Measurements from ENCODE around the gene CAPZA2.
A peak's percentile ranks its signal among the peaks of the same experiment; 100 is the strongest.

The CAPZA2 gene

GRCh38 chr7:116942504-116942903 lies 80.1 kb downstream of the CAPZA2 start:
- no peak for TF ChIP-seq CTCF (IDR thresholded peaks at IDR 0.05; ENCODE audit: low read depth, low read length)
- H3K4me3 ChIP-seq (ENCODE audit: low read depth, low read length), result no peak overlapping the region

GRCh38 chr7:116948934-116949333 lies 86.5 kb downstream of the CAPZA2 start:
- no peak for TF ChIP-seq CTCF (IDR thresholded peaks at IDR 0.05; ENCODE audit: low read depth, low read length)
- no peak overlapping the region for H3K4me3 ChIP-seq (ENCODE audit: low read depth, low read length)

- TF ChIP-seq CTCF (IDR thresholded peaks at IDR 0.05; ENCODE audit: low read depth, low read length), result no peak
- H3K4me3 ChIP-seq (ENCODE audit: low read depth, low read length), result no peak overlapping the region
Measured at GRCh38 chr7:116949941-116950801, 87.8 kb downstream of the CAPZA2 start.

DNA sequence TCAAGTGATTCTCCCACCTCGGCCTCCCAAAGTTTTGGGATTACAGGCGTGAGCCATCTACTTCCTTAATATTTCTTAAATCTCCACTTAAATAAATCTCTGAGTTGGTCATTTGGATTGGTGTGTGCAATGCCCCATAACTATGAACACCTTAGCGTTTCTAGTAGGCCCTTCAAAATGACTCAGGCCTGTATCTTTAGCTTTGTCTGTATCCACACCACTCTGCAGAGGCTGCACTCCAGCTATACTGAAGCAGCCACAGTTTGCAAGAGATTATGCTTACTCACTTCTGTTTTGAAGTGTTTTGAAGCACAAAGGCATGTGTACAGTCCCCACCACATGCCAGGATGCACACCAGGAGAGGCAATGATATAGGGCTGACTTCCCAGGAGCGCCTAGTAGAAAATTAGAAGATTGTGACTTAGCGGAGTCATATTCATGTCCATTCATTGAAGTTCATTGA lies 88.5 kb downstream of the CAPZA2 start:
- no peak overlapping the region for H3K4me3 ChIP-seq (ENCODE audit: low read depth, low read length)
- TF ChIP-seq CTCF (IDR thresholded peaks at IDR 0.05; ENCODE audit: low read depth, low read length), result no peak

DNA sequence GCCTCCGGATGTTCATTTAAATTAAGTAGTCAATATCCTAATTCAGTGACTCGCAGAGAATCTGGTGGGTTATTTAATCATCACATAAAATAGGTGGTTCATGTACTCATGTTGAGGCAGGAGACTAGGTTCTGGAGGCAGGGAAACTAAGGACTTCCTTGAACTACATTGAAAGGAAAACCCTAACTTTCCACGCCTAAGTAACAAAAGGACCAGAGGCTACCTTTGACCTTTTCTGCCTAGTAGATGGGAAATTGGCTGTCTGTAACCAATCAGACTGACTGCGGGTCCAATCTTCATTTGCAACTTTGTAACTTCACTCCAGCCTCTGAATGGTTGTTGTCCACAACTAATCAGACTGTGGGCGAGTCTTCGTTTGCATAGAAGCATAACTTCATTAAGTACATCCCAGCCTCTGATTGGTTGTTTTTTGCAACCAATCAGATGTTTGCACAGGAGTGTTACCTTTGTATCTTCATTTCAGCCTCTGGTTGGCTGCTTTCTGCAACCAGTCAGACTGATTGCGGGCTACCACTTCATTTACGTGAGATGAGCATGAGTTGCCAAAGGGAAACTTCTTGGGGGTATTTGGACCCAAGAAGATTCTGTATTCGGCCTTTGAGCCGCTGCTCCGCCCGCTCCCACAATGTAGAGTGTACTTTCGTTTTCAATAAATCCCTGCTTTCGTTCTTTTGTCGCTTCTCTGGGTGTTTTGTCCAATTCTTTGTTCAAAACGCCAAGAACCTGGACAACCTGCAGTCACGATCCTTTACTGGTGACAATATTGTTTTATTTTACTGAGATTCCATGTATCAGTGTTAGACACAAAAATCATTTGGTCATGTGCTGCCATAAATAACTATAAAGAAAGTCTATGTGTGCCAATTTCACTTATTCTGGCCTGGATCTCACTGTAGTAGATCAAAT lies 89.2 kb downstream of the CAPZA2 start:
- no peak overlapping the region for H3K4me3 ChIP-seq (ENCODE audit: low read depth, low read length)

DNA sequence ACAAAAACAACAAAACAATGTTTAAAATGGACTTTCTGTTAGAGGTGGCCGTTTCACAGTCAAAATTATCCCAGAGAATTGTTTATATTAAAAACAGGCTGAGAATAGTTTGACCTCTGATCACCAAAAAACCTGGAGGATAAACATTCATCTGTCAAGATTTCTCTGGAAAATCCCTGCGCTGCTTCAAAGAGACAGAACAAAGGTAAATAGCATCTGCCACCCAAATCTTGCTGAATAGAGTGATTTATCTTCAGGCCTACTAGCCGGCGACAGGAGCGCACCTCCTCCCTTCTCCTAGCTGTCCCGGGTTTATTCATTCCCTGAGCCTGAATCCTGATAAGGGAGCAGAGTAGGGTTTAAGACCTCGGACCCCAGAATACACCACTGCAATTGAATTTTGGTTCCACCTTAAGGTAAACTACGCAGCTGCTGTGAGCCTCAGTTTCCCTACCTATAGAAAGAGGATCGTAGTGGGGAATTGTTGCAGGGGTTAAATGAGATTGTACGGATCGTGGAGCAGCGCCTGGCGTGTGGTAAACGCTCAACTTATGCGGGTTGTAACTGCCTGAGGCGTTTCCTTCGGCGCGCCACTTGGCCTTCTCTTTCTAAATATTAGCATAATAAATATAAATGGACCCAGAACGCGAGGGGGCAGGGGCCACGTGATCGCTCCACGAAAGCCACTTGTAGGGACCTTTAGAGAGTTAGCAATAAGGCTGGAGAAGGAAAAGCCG lies 90.4 kb downstream of the CAPZA2 start:
- peak overlapping the region; percentile 74 for H3K4me3 ChIP-seq (ENCODE audit: low read depth, low read length)

More for the DNA sequence above, 89.2 kb downstream of the CAPZA2 start:
- no peak for TF ChIP-seq CTCF (IDR thresholded peaks at IDR 0.05; ENCODE audit: low read depth, low read length)

More for the DNA sequence above, 90.4 kb downstream of the CAPZA2 start:
- no peak for TF ChIP-seq CTCF (IDR thresholded peaks at IDR 0.05; ENCODE audit: low read depth, low read length)
